H1 (cell line): ENCODE data around the gene ST6GALNAC3. TPM values are rescaled to one million over a fixed set of nuclear protein-coding genes. Genes with fewer than 3 reads are reported as not detected.

ENCODE experiments used
- CTCF ChIA-PET: fragments of 300-600 bp; sonication (Branson Sonifier 250); formaldehyde crosslinking; loops from one replicate; lab custom pipeline; 2021; ENCODE audit not compliant: partially characterized antibody; lab: Charles Lee
- POLR2A ChIA-PET: fragments of 300-600 bp; sonication (Branson Sonifier 250); formaldehyde crosslinking; loops from one replicate; lab custom pipeline; 2021; ENCODE audit warnings: inconsistent platforms; ENCODE audit not compliant: partially characterized antibody; lab: Charles Lee
- DNase-seq, 2 experiments: peaks; one replicate each; pipeline versions ENCODE4 v3.0.0 to v3.0.0-alpha.2; 2010 to 2022; ENCODE audit warnings: low spot score in 2 of 2, low read depth in 1 of 2, mixed read lengths in 1 of 2
- FAIRE-seq: peaks from 2 replicates; lab custom pipeline; 2011; peaks lifted over from hg19 to GRCh38; lab: Jason Lieb, UNC
- H2AFZ ChIP-seq: 2 replicates; pipeline ENCODE4 v1.8.1; 2012; ENCODE audit warnings: low read length, inconsistent platforms
- H2AK5ac ChIP-seq: 2 replicates; pipeline ENCODE4 v1.6.1; 2013; ENCODE audit warnings: low read depth, low read length
- H2BK120ac ChIP-seq: replicated peaks from 2 replicates; pipeline ENCODE3; 2013; ENCODE audit warnings: low read depth, low read length, inconsistent platforms
- H2BK12ac ChIP-seq: 2 replicates; pipeline ENCODE4 v1.6.1; 2013; ENCODE audit warnings: low read depth, low read length
- H2BK15ac ChIP-seq: 2 replicates; pipeline ENCODE4 v1.6.1; 2013; ENCODE audit warnings: low read length
- H2BK20ac ChIP-seq: 2 replicates; pipeline ENCODE4 v1.6.1; 2013; ENCODE audit warnings: low read length
- H2BK5ac ChIP-seq: 2 replicates; pipeline ENCODE4 v1.6.1; 2013; ENCODE audit warnings: low read depth, low read length
- H3K14ac ChIP-seq: 2 replicates; pipeline ENCODE4 v1.6.1; 2013; ENCODE audit warnings: inconsistent platforms; ENCODE audit not compliant: insufficient read length
- H3K18ac ChIP-seq: 2 replicates; pipeline ENCODE4 v1.6.1; 2013; ENCODE audit warnings: low read length; ENCODE audit errors: extremely low read depth
- H3K23ac ChIP-seq: 2 replicates; pipeline ENCODE4 v1.6.1; 2013; ENCODE audit warnings: inconsistent platforms; ENCODE audit not compliant: insufficient read length
- H3K23me2 ChIP-seq: 2 replicates; pipeline ENCODE4 v1.6.1; 2013; ENCODE audit warnings: low read depth, low read length
- H3K27ac ChIP-seq: 2 replicates; pipeline ENCODE4 v1.6.1; 2011; ENCODE audit warnings: low read depth, low read length, inconsistent platforms
- H3K27me3 ChIP-seq, 4 experiments: replicated peaks in 1 of 4; 1 replicate in 1 of 4; 2 replicates in 3 of 4; pipeline versions ENCODE4 v1.6.1 to v1.8.1; 2011 to 2013; ENCODE audit warnings: low read length in 3 of 4, mild to moderate bottlenecking in 3 of 4, inconsistent platforms in 2 of 4, mixed read lengths in 2 of 4, moderate library complexity in 1 of 4; ENCODE audit not compliant: control insufficient read depth in 3 of 4, insufficient read depth in 3 of 4; ENCODE audit errors: extremely low read depth in 1 of 4
- H3K36me3 ChIP-seq, 4 experiments: 2 replicates each; pipeline versions ENCODE4 v1.6.1 to v1.8.1; 2011 to 2013; ENCODE audit warnings: mild to moderate bottlenecking in 4 of 4, low read length in 3 of 4, moderate library complexity in 2 of 4, control low read depth in 1 of 4, inconsistent platforms in 1 of 4; ENCODE audit not compliant: insufficient read depth in 4 of 4, control insufficient read depth in 2 of 4
- H3K4ac ChIP-seq: replicated peaks from 2 replicates; pipeline ENCODE3; 2013; ENCODE audit warnings: low read length, low read depth, mixed read lengths, inconsistent platforms; ENCODE audit not compliant: insufficient read length
- H3K4me1 ChIP-seq, 4 experiments: replicated peaks in 1 of 4; 1 replicate in 1 of 4; 2 replicates in 3 of 4; pipeline versions ENCODE4 v1.6.1 to v1.8.1; 2011 to 2013; ENCODE audit warnings: low read length in 3 of 4, inconsistent platforms in 2 of 4, mixed read lengths in 1 of 4; ENCODE audit not compliant: insufficient read depth in 4 of 4, control insufficient read depth in 3 of 4
- H3K4me2 ChIP-seq, 2 experiments: 2 replicates each; pipeline versions ENCODE4 v1.6.1 to v1.8.1; 2011 to 2013; ENCODE audit warnings: low read depth in 2 of 2, low read length in 2 of 2, control low read depth in 1 of 2, inconsistent platforms in 1 of 2, mild to moderate bottlenecking in 1 of 2; ENCODE audit not compliant: insufficient read depth in 1 of 2
- H3K4me3 ChIP-seq, 4 experiments: fragments of 200-600, 300-600 bp in 1 of 4; sonication (generic), shearing (Covaris generic), sonication (Bioruptor Twin) in 1 of 4; 2 replicates each; pipeline versions ENCODE4 v1.5.1 to v1.8.1; 2011 to 2016; ENCODE audit warnings: low read length in 4 of 4, low read depth in 3 of 4, control low read depth in 2 of 4, inconsistent platforms in 2 of 4, mild to moderate bottlenecking in 2 of 4, mixed read lengths in 1 of 4, moderate library complexity in 1 of 4; ENCODE audit not compliant: insufficient read depth in 2 of 4; ENCODE audit errors: extremely low read depth in 1 of 4
- H3K56ac ChIP-seq: replicated peaks from 2 replicates; pipeline ENCODE3; 2013; ENCODE audit warnings: low read depth, mild to moderate bottlenecking, mixed read lengths, low read length, inconsistent platforms; ENCODE audit not compliant: insufficient read length
- H3K79me1 ChIP-seq: 2 replicates; pipeline ENCODE4 v1.6.1; 2013; ENCODE audit warnings: low read depth, low read length, control low read depth
- H3K79me2 ChIP-seq, 2 experiments: 2 replicates each; pipeline versions ENCODE4 v1.6.1 to v1.8.1; 2012 to 2013; ENCODE audit warnings: low read length in 2 of 2, mild to moderate bottlenecking in 2 of 2, inconsistent platforms in 1 of 2; ENCODE audit not compliant: insufficient read depth in 2 of 2, control insufficient read depth in 1 of 2
- H3K9ac ChIP-seq, 4 experiments: replicated peaks in 1 of 4; 1 replicate in 1 of 4; 2 replicates in 3 of 4; pipeline versions ENCODE4 v1.6.1 to v1.8.1; 2011 to 2013; ENCODE audit warnings: low read depth in 3 of 4, low read length in 3 of 4, control low read depth in 2 of 4, mild to moderate bottlenecking in 2 of 4, moderate library complexity in 2 of 4, inconsistent platforms in 1 of 4; ENCODE audit errors: extremely low read depth in 1 of 4
- H3K9me3 ChIP-seq, 2 experiments: 2 replicates each; pipeline versions ENCODE4 v1.6.1 to v1.8.1; 2012 to 2013; ENCODE audit warnings: mild to moderate bottlenecking in 2 of 2, moderate library complexity in 2 of 2, control low read depth in 1 of 2, inconsistent platforms in 1 of 2, low read depth in 1 of 2, low read length in 1 of 2, mixed read lengths in 1 of 2; ENCODE audit not compliant: insufficient read depth in 2 of 2
- H4K20me1 ChIP-seq, 2 experiments: replicated peaks in 1 of 2; 2 replicates each; pipeline versions ENCODE3 to v1.8.1; 2011 to 2013; ENCODE audit warnings: inconsistent platforms in 2 of 2, low read length in 2 of 2, mild to moderate bottlenecking in 1 of 2; ENCODE audit not compliant: insufficient read depth in 2 of 2, control insufficient read depth in 1 of 2
- H4K5ac ChIP-seq: 2 replicates; pipeline ENCODE4 v1.6.1; 2013; ENCODE audit warnings: low read length, low read depth, mixed read lengths, inconsistent platforms; ENCODE audit not compliant: insufficient read length
- H4K8ac ChIP-seq: 2 replicates; pipeline ENCODE4 v1.8.0; 2013; ENCODE audit warnings: mild to moderate bottlenecking, moderate library complexity, low read length, inconsistent platforms; ENCODE audit not compliant: insufficient read depth; ENCODE audit errors: extremely low read depth
- H4K91ac ChIP-seq: replicated peaks from 2 replicates; pipeline ENCODE3; 2013; ENCODE audit warnings: low read length, mixed read lengths, inconsistent platforms; ENCODE audit not compliant: insufficient read length
- EP300 ChIP-seq, 2 experiments: IDR thresholded peaks; 1 replicate in 1 of 2; 2 replicates in 1 of 2; pipeline ENCODE4 v1.6.1; 2011 to 2012; ENCODE audit warnings: low read depth in 2 of 2, low read length in 2 of 2, mild to moderate bottlenecking in 2 of 2, borderline replicate concordance in 1 of 2, inconsistent platforms in 1 of 2, moderate library complexity in 1 of 2
- EZH2 ChIP-seq: fragments of 200-600 bp; sonication (generic); IDR thresholded peaks from 2 replicates; pipeline ENCODE4 v1.7.1; 2012; ENCODE audit warnings: low read depth, mild to moderate bottlenecking, moderate library complexity, low read length, inconsistent platforms; ENCODE audit not compliant: severe bottlenecking
- GABPA ChIP-seq: IDR thresholded peaks from 2 replicates; pipeline ENCODE4 v1.6.1; 2011; ENCODE audit warnings: mild to moderate bottlenecking, low read length, moderate library complexity, borderline replicate concordance; ENCODE audit not compliant: insufficient read depth
- GTF2F1 ChIP-seq: IDR thresholded peaks from 2 replicates; pipeline ENCODE4 v1.6.1; 2012; ENCODE audit warnings: low read depth, low read length, improper control_type of control experiment, borderline replicate concordance
- NRF1 ChIP-seq: IDR thresholded peaks from 2 replicates; pipeline ENCODE4 v1.6.1; 2011; ENCODE audit warnings: mild to moderate bottlenecking, low read depth, low read length, improper control_type of control experiment
- POLR2A ChIP-seq, 2 experiments: IDR thresholded peaks; 1 replicate in 1 of 2; 2 replicates in 1 of 2; pipeline ENCODE4 v1.6.1; 2011; ENCODE audit warnings: low read depth in 2 of 2, low read length in 2 of 2, mild to moderate bottlenecking in 2 of 2; ENCODE audit errors: control extremely low read depth in 1 of 2
- SP4 ChIP-seq: IDR thresholded peaks from 2 replicates; pipeline ENCODE4 v1.6.1; 2012; ENCODE audit warnings: low read length, inconsistent platforms
- polyA plus RNA-seq, 7 experiments: library from polyadenylated mRNA; depleted of rRNA in 3 of 7; stranded (reverse) in 5 of 7; unstranded in 2 of 7; fragments of >200 nt in 5 of 7; fragments of 200-250 nt in 2 of 7; gene quantifications; 1 replicate in 5 of 7; 2 replicates in 1 of 7; 4 replicates in 1 of 7; pipeline versions ENCODE4 v1.2.1 to v1.2.3, GENCODE V29; 2011 to 2013; ENCODE audit warnings: missing spikeins in 2 of 7, mixed read lengths in 2 of 7
- total RNA-seq: library from RNA; stranded (reverse); fragmentation: NEBNext Ultra II Directional; extraction: Animal tissue kit (Norgen Biotek cat#: 25700); gene quantifications from 2 replicates; pipeline ENCODE4 v1.2.1, GENCODE V29; 2021
- TF ChIP-seq, protein P1 (sequence below): IDR thresholded peaks from 2 replicates; pipeline ENCODE4 v1.6.1; 2012; ENCODE audit warnings: low read length, inconsistent platforms
- TF ChIP-seq, protein P2 (sequence below): IDR thresholded peaks from 2 replicates; pipeline ENCODE4 v1.6.1; 2011; ENCODE audit warnings: low read depth, mild to moderate bottlenecking, low read length; ENCODE audit not compliant: insufficient read depth

Gene ST6GALNAC3
- total and polyA plus RNA-seq, 2 of the 8 experiments (the other 6 are each of a cell fraction or from before 2014, with no cell fraction given): 4.9 to 19.0 TPM

DNA sequence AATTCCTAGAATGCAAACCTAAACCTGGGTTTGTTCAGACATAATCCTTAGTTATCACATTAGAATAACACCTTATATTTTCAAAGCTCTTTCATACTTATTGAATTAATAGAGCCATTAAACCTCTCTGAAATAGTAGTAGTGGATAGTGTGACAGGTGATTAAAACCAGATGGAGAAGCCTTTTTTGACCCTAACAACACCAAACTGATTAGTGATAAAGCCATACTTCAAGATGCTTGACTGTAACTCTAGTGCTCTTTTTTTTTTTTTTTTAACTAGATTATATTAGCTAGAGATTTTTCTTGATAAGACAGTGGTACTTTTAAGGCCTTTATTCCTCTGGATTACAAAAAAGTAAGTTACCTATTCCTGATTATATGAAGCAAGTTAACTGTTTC, 190.1 kb downstream of the ST6GALNAC3 start:
- H3K36me3 ChIP-seq: no peaks in the 10 kb centered on the region
- no peaks in the 10 kb centered on the region for H3K79me1 ChIP-seq
- H3K79me2 ChIP-seq: no peaks in the 10 kb centered on the region
- H2AFZ ChIP-seq: no peak overlapping the region
- no peak overlapping the region for H2BK15ac ChIP-seq
- ChIA-PET CTCF (interaction anchor here (0.7 to 1.2 kb wide), 3 partner anchors 10 to 125 kb away, joined by 3 read pairs; no protein-coding TSS in a partner anchor), POLR2A (no interaction called here)
- no peak overlapping the region for H2BK5ac ChIP-seq
- H3K4me1 ChIP-seq: peaks cover 2 to 7% (median 2%) of the 10 kb centered on the region in 4 experiments; a peak in 4 of 7 replicates
- no peak overlapping the region for H4K8ac ChIP-seq
- no peak for TF ChIP-seq POLR2A (IDR thresholded peaks at IDR 0.05; ENCODE audit: control extremely low read depth in 1 of 2, low read depth in 2 of 2, low read length in 2 of 2)
- TF ChIP-seq, protein P1, sequence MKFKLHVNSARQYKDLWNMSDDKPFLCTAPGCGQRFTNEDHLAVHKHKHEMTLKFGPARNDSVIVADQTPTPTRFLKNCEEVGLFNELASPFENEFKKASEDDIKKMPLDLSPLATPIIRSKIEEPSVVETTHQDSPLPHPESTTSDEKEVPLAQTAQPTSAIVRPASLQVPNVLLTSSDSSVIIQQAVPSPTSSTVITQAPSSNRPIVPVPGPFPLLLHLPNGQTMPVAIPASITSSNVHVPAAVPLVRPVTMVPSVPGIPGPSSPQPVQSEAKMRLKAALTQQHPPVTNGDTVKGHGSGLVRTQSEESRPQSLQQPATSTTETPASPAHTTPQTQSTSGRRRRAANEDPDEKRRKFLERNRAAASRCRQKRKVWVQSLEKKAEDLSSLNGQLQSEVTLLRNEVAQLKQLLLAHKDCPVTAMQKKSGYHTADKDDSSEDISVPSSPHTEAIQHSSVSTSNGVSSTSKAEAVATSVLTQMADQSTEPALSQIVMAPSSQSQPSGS: no peak
- no peak for TF ChIP-seq NRF1
- no peak for TF ChIP-seq GABPA
- TF ChIP-seq EZH2: no peak
- TF ChIP-seq GTF2F1: no peak
- TF ChIP-seq SP4: no peak
- no peak for TF ChIP-seq EP300 (IDR thresholded peaks at IDR 0.05; ENCODE audit: borderline replicate concordance in 1 of 2, low read depth in 2 of 2, low read length in 2 of 2)
- TF ChIP-seq, protein P2, sequence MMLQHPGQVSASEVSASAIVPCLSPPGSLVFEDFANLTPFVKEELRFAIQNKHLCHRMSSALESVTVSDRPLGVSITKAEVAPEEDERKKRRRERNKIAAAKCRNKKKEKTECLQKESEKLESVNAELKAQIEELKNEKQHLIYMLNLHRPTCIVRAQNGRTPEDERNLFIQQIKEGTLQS: no peak
- no peak overlapping the region for H3K9ac ChIP-seq
- H3K56ac ChIP-seq: no peak overlapping the region
- H3K23me2 ChIP-seq: no peaks in the 10 kb centered on the region
- no peak overlapping the region for H2BK120ac ChIP-seq
- no peak overlapping the region for H3K18ac ChIP-seq
- no peak overlapping the region for H3K23ac ChIP-seq
- H2AK5ac ChIP-seq: no peak overlapping the region
- no peak overlapping the region for H3K4me3 ChIP-seq
- FAIRE-seq (no peak), DNase-seq (no peak)
- no peaks in the 10 kb centered on the region for H3K9me3 ChIP-seq
- H3K4me2 ChIP-seq: no peak overlapping the region
- no peaks in the 10 kb centered on the region for H4K20me1 ChIP-seq
- no peak overlapping the region for H4K91ac ChIP-seq
- no peak overlapping the region for H2BK12ac ChIP-seq
- no peak overlapping the region for H3K4ac ChIP-seq
- no peak overlapping the region for H4K5ac ChIP-seq
- H3K27me3 ChIP-seq: peaks cover 0 to 2% (median 0%) of the 10 kb centered on the region in 4 experiments; a peak in 1 of 7 replicates
- no peak overlapping the region for H3K27ac ChIP-seq
- H3K14ac ChIP-seq: no peak overlapping the region
- H2BK20ac ChIP-seq: no peak overlapping the region
